MM.1S (cell line): ENCODE measurements around the gene RASGEF1C.

Experiments used
- DNase-seq: peaks from one replicate; pipeline ENCODE4 v3.0.0-alpha.2; 2015
- H2AFZ ChIP-seq: fragments of 300-600 bp; sonication (generic); 2 replicates; pipeline ENCODE4 v1.6.0; 2016; ENCODE audit warnings: antibody characterized with exemption, low read length
- H3F3A ChIP-seq: fragments of 300-600 bp; sonication (generic); 2 replicates; pipeline ENCODE4 v1.6.1; 2016; ENCODE audit warnings: mild to moderate bottlenecking, antibody characterized with exemption, low read length, moderate library complexity, mixed read lengths; ENCODE audit not compliant: insufficient read depth
- H3K27ac ChIP-seq: fragments of 300-600 bp; sonication (generic); 2 replicates; pipeline ENCODE4 v1.5.1; 2016; ENCODE audit warnings: mild to moderate bottlenecking, low read length
- H3K27me3 ChIP-seq: fragments of 300-600 bp; sonication (generic); replicated peaks from 2 replicates; pipeline ENCODE4 v1.6.0; 2016; ENCODE audit warnings: low read length; ENCODE audit not compliant: insufficient read depth
- H3K36me3 ChIP-seq: fragments of 300-600 bp; sonication (generic); replicated peaks from 2 replicates; pipeline ENCODE4 v1.6.1; 2016; ENCODE audit warnings: mild to moderate bottlenecking, low read length, mixed read lengths; ENCODE audit not compliant: insufficient read depth
- H3K4me1 ChIP-seq: fragments of 300-600 bp; sonication (generic); 2 replicates; pipeline ENCODE4 v1.6.1; 2016; ENCODE audit warnings: low read length, mixed read lengths
- H3K4me2 ChIP-seq: fragments of 300-600 bp; sonication (generic); 2 replicates; pipeline ENCODE4 v1.6.0; 2016; ENCODE audit warnings: low read depth, low read length
- H3K4me3 ChIP-seq: fragments of 300-600 bp; sonication (generic); 2 replicates; pipeline ENCODE4 v1.5.1; 2016; ENCODE audit warnings: low read length, mixed read lengths
- H3K79me2 ChIP-seq: fragments of 300-600 bp; sonication (generic); 2 replicates; pipeline ENCODE4 v1.6.1; 2016; ENCODE audit warnings: mixed run types, low read length, mixed read lengths
- H3K9ac ChIP-seq: fragments of 300-600 bp; sonication (generic); 2 replicates; pipeline ENCODE4 v1.6.1; 2016; ENCODE audit warnings: low read length, mixed read lengths
- H3K9me2 ChIP-seq: fragments of 300-600 bp; sonication (generic); replicated peaks from 2 replicates; pipeline ENCODE4 v1.6.1; 2016; ENCODE audit warnings: mild to moderate bottlenecking, low read length, mixed read lengths; ENCODE audit not compliant: insufficient read depth
- H3K9me3 ChIP-seq: fragments of 300-600 bp; sonication (generic); replicated peaks from 2 replicates; pipeline ENCODE4 v1.6.1; 2016; ENCODE audit warnings: mild to moderate bottlenecking, low read length, mixed read lengths; ENCODE audit not compliant: insufficient read depth
- H4K20me1 ChIP-seq: fragments of 300-600 bp; sonication (generic); 2 replicates; pipeline ENCODE4 v1.6.1; 2016; ENCODE audit warnings: mild to moderate bottlenecking, low read length, moderate library complexity, mixed read lengths; ENCODE audit not compliant: insufficient read depth
- CTCF ChIP-seq: fragments of 300-600 bp; sonication (generic); IDR thresholded peaks from 2 replicates; pipeline ENCODE4 v1.5.1; 2016; ENCODE audit warnings: antibody characterized with exemption, low read length, mixed read lengths
- EZH2 ChIP-seq: fragments of 300-600 bp; sonication (generic); optimal IDR thresholded peaks from 2 replicates; pipeline ENCODE3; 2017; ENCODE audit warnings: low read depth, mild to moderate bottlenecking, antibody characterized with exemption, low read length, mixed read lengths
- EZH2phosphoT487 ChIP-seq: fragments of 300-600 bp; sonication (generic); IDR thresholded peaks from 2 replicates; pipeline ENCODE4 v1.6.1; 2018; ENCODE audit warnings: antibody characterized with exemption, low read length

Gene RASGEF1C

GRCh38 chr5:180251141-180251540, 42.1 kb upstream of the RASGEF1C start:
- Histone ChIP-seq H3F3A (no peaks in the 10 kb centered on the region), H3K9ac (no peak overlapping the region), H3K9me2 (no peaks in the 10 kb centered on the region), H3K79me2 (no peaks in the 10 kb centered on the region), H3K4me1 (no peaks in the 10 kb centered on the region), H3K4me3 (no peak overlapping the region), H3K9me3 (no peaks in the 10 kb centered on the region), H3K4me2 (no peak overlapping the region), H2AFZ (no peak overlapping the region), H4K20me1 (no peaks in the 10 kb centered on the region), H3K27ac (no peak overlapping the region), H3K36me3 (no peaks in the 10 kb centered on the region; the same call in 1 of the 2 replicates), H3K27me3 (no peaks in the 10 kb centered on the region)
- TF ChIP-seq EZH2, result no peak
- TF ChIP-seq CTCF, result no peak
- TF ChIP-seq EZH2phosphoT487, result no peak
- no peak for DNase-seq

GRCh38 chr5:180250329-180250728, 41.3 kb upstream of the RASGEF1C start:
- H3K9me3 ChIP-seq, result no peaks in the 10 kb centered on the region
- no peak for TF ChIP-seq EZH2
- no peak for TF ChIP-seq CTCF
- no peak for TF ChIP-seq EZH2phosphoT487
- H3K4me2 ChIP-seq, result no peak overlapping the region
- no peaks in the 10 kb centered on the region; the same call in 1 of the 2 replicates for H3K36me3 ChIP-seq
- H3K9ac ChIP-seq, result no peak overlapping the region
- no peak for DNase-seq
- H3F3A ChIP-seq, result no peaks in the 10 kb centered on the region
- no peaks in the 10 kb centered on the region for H4K20me1 ChIP-seq
- no peaks in the 10 kb centered on the region for H3K9me2 ChIP-seq
- H3K27me3 ChIP-seq, result no peaks in the 10 kb centered on the region
- no peaks in the 10 kb centered on the region for H3K4me1 ChIP-seq
- H3K4me3 ChIP-seq, result no peak overlapping the region
- no peak overlapping the region for H3K27ac ChIP-seq
- H3K79me2 ChIP-seq, result no peaks in the 10 kb centered on the region
- no peak overlapping the region for H2AFZ ChIP-seq

- H3K4me3 ChIP-seq, result no peak overlapping the region
- H3K36me3 ChIP-seq, result peaks cover 14% of the 10 kb centered on the region; the same call in 1 of the 2 replicates
- H3K4me2 ChIP-seq, result no peak overlapping the region
Measured at GRCh38 chr5:180241600-180241999, 32.6 kb upstream of the RASGEF1C start.

More at GRCh38 chr5:180241600-180241999, 32.6 kb upstream of the RASGEF1C start:
- Histone ChIP-seq H3K27ac (no peak overlapping the region), H3K9me2 (no peaks in the 10 kb centered on the region), H3K4me1 (no peaks in the 10 kb centered on the region), H3F3A (no peaks in the 10 kb centered on the region), H3K27me3 (no peaks in the 10 kb centered on the region), H3K9ac (no peak overlapping the region), H3K79me2 (no peaks in the 10 kb centered on the region), H4K20me1 (no peaks in the 10 kb centered on the region), H2AFZ (no peak overlapping the region), H3K9me3 (no peaks in the 10 kb centered on the region)
- no peak for TF ChIP-seq EZH2phosphoT487
- no peak for TF ChIP-seq CTCF
- no peak for TF ChIP-seq EZH2
- no peak for DNase-seq
